Esophagus muscularis mucosa (tissue), 4 donors: ENCODE results near the gene DEPDC5.

Source experiments
- EP300 ChIP-seq: sonication (generic); formaldehyde crosslinking; IDR thresholded peaks from one replicate; pipeline ENCODE4 v1.6.1; 2017; ENCODE audit warnings: antibody characterized with exemption
- POLR2A ChIP-seq: fragments of 450-650 bp; IDR thresholded peaks from one replicate; pipeline ENCODE4 v1.6.1; 2017; ENCODE audit warnings: antibody characterized with exemption, moderate library complexity, mild to moderate bottlenecking, low read depth
- POLR2AphosphoS5 ChIP-seq, 2 donors: sonication (generic); formaldehyde crosslinking; IDR thresholded peaks; one replicate each; pipeline ENCODE4 v1.6.1; 2017; ENCODE audit warnings: antibody characterized with exemption in 2 of 2
- TF ChIP-seq, protein P1 (sequence below), 3 experiments: fragments of 200-600 bp in 2 of 3; fragments of 450-650 bp in 1 of 3; sonication (generic) in 2 of 3; IDR thresholded peaks; one replicate each; pipeline ENCODE4 v1.5.1; 2017 to 2019; ENCODE audit warnings: antibody characterized with exemption in 3 of 3, mild to moderate bottlenecking in 2 of 3, moderate library complexity in 1 of 3

GRCh38 chr22:31743871-31744270 is 9.9 kb upstream of the DEPDC5 start:
- TF ChIP-seq, protein P1, sequence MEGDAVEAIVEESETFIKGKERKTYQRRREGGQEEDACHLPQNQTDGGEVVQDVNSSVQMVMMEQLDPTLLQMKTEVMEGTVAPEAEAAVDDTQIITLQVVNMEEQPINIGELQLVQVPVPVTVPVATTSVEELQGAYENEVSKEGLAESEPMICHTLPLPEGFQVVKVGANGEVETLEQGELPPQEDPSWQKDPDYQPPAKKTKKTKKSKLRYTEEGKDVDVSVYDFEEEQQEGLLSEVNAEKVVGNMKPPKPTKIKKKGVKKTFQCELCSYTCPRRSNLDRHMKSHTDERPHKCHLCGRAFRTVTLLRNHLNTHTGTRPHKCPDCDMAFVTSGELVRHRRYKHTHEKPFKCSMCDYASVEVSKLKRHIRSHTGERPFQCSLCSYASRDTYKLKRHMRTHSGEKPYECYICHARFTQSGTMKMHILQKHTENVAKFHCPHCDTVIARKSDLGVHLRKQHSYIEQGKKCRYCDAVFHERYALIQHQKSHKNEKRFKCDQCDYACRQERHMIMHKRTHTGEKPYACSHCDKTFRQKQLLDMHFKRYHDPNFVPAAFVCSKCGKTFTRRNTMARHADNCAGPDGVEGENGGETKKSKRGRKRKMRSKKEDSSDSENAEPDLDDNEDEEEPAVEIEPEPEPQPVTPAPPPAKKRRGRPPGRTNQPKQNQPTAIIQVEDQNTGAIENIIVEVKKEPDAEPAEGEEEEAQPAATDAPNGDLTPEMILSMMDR (IDR thresholded peaks at IDR 0.05): no peak
- TF ChIP-seq EP300 (no peak), POLR2AphosphoS5 (IDR thresholded peaks at IDR 0.05) (no peak), POLR2A (no peak)
